HG03175 (cell line): ENCODE data around the gene PLA2R1.

Source experiments
- ATAC-seq: cut with Tn5 transposase; IDR thresholded peaks from one replicate; pipeline ENCODE4 v1.9.1; 2021; ENCODE audit warnings: mild to moderate bottlenecking, moderate library complexity; ENCODE audit not compliant: unreplicated experiment

The PLA2R1 gene

GRCh38 chr2:160033732-160034392, 28.6 kb downstream of the PLA2R1 start:
- no peak for ATAC-seq

GRCh38 chr2:160029270-160029628, 33.2 kb downstream of the PLA2R1 start:
- no peak for ATAC-seq

GRCh38 chr2:160028431-160029269, 33.8 kb downstream of the PLA2R1 start:
- ATAC-seq, result no peak

- ATAC-seq, result no peak
These were observed 40.3 kb downstream of the PLA2R1 start for GRCh38 chr2:160022162-160022561.

- no peak for ATAC-seq
These were observed 42.9 kb downstream of the PLA2R1 start for GRCh38 chr2:160019374-160020090.

- no peak for ATAC-seq
These were observed 46.7 kb downstream of the PLA2R1 start for GRCh38 chr2:160015746-160016145.

GRCh38 chr2:160014227-160014626, 48.2 kb downstream of the PLA2R1 start:
- peak; percentile 52 for ATAC-seq

GRCh38 chr2:160010361-160011145, 51.9 kb downstream of the PLA2R1 start:
- ATAC-seq, result no peak

- ATAC-seq, result no peak
These were observed 55.3 kb downstream of the PLA2R1 start for GRCh38 chr2:160007111-160007510.

GRCh38 chr2:160006475-160006874, 55.9 kb downstream of the PLA2R1 start:
- ATAC-seq, result peak; percentile 57

- ATAC-seq, result peak; percentile 33
These were observed 56.5 kb downstream of the PLA2R1 start for GRCh38 chr2:160005908-160006307.

- ATAC-seq, result no peak
These were observed 56.9 kb downstream of the PLA2R1 start for GRCh38 chr2:160005476-160005875.

- ATAC-seq, result no peak
These were observed 63.5 kb downstream of the PLA2R1 start for GRCh38 chr2:159998961-159999360.

GRCh38 chr2:159998243-159998642, 64.2 kb downstream of the PLA2R1 start:
- ATAC-seq, result no peak

- no peak for ATAC-seq
These were observed 65.4 kb downstream of the PLA2R1 start for GRCh38 chr2:159996792-159997546.

GRCh38 chr2:159995038-159995437, 67.4 kb downstream of the PLA2R1 start:
- no peak for ATAC-seq

GRCh38 chr2:159989249-159989648, 73.2 kb downstream of the PLA2R1 start:
- no peak for ATAC-seq

- ATAC-seq, result no peak
These were observed 73.9 kb downstream of the PLA2R1 start for GRCh38 chr2:159988412-159988970.

GRCh38 chr2:159987181-159987580, 75.2 kb downstream of the PLA2R1 start:
- no peak for ATAC-seq

GRCh38 chr2:159985656-159986055, 76.8 kb downstream of the PLA2R1 start:
- no peak for ATAC-seq
